PC-3 (cell line): Measurements from ENCODE around the gene TBXT. TPM values are rescaled to one million over a fixed set of nuclear protein-coding genes. Genes with fewer than 3 reads are reported as not detected.

ENCODE experiments used
- ATAC-seq: fragments of 200-7000 bp; cut with Tn5 transposase; 2 replicates; pipeline ENCODE4 v1.9.1; 2020; ENCODE audit warnings: mild to moderate bottlenecking, moderate library complexity
- Bru-seq: library from RNA; stranded (reverse); fragments of 400-500 nt; gene quantifications from one replicate; lab custom pipeline; 2021; lab: Mats Ljungman, UMichigan
- BruChase-seq, 2 experiments: library from RNA; stranded (reverse); fragments of 400-500 nt; gene quantifications; one replicate each; lab custom pipeline; 2021; lab: Mats Ljungman, UMichigan
- BruUV-seq: library from RNA; stranded (reverse); fragments of 400-500 nt; replicated peaks from 2 replicates; lab custom pipeline; 2021; lab: Mats Ljungman, UMichigan
- CTCF ChIA-PET: fragments of 300-600 bp; sonication (Branson Sonifier 250); formaldehyde crosslinking; loops from one replicate; lab custom pipeline; 2022; ENCODE audit warnings: antibody characterized with exemption; lab: Charles Lee
- POLR2A ChIA-PET: fragments of 300-600 bp; sonication (Branson Sonifier 250); formaldehyde crosslinking; loops from one replicate; lab custom pipeline; 2022; ENCODE audit warnings: antibody characterized with exemption; ENCODE audit not compliant: unreplicated experiment; lab: Charles Lee
- DNase-seq: peaks from one replicate; pipeline ENCODE4 v3.0.0-alpha.2; 2015
- H2AFZ ChIP-seq: fragments of 300-600 bp; sonication (generic); 2 replicates; pipeline ENCODE4 v1.6.0; 2016; ENCODE audit warnings: antibody characterized with exemption, low read length
- H3F3A ChIP-seq: fragments of 300-600 bp; sonication (generic); one replicate; pipeline ENCODE4 v1.6.0; 2017; ENCODE audit warnings: antibody characterized with exemption, low read length, control low read depth, mild to moderate bottlenecking; ENCODE audit not compliant: unreplicated experiment
- H3K27ac ChIP-seq: fragments of 300-600 bp; sonication (generic); 2 replicates; pipeline ENCODE4 v1.5.1; 2016; ENCODE audit warnings: mild to moderate bottlenecking, low read length
- H3K27me3 ChIP-seq: fragments of 300-600 bp; sonication (generic); 2 replicates; pipeline ENCODE4 v1.6.1; 2016; ENCODE audit warnings: low read length, mixed read lengths
- H3K36me3 ChIP-seq: fragments of 300-600 bp; sonication (generic); 2 replicates; pipeline ENCODE4 v1.6.1; 2016; ENCODE audit warnings: low read depth, mixed run types, low read length, mixed read lengths
- H3K4me1 ChIP-seq: fragments of 300-600 bp; sonication (generic); 2 replicates; pipeline ENCODE4 v1.5.1; 2016; ENCODE audit warnings: low read length; ENCODE audit not compliant: insufficient read depth
- H3K4me2 ChIP-seq: fragments of 300-600 bp; sonication (generic); 2 replicates; pipeline ENCODE4 v1.6.0; 2016; ENCODE audit warnings: low read length
- H3K4me3 ChIP-seq: fragments of 300-600 bp; sonication (generic); 2 replicates; pipeline ENCODE4 v1.5.1; 2016; ENCODE audit warnings: mild to moderate bottlenecking, low read length, mixed read lengths
- H3K79me2 ChIP-seq: fragments of 300-600 bp; sonication (generic); 2 replicates; pipeline ENCODE4 v1.6.1; 2017; ENCODE audit warnings: low read length, mixed read lengths
- H3K9ac ChIP-seq: fragments of 300-600 bp; sonication (generic); 2 replicates; pipeline ENCODE4 v1.6.0; 2016; ENCODE audit warnings: mild to moderate bottlenecking, low read length
- H3K9me2 ChIP-seq: fragments of 300-600 bp; sonication (generic); replicated peaks from 2 replicates; pipeline ENCODE4 v1.6.1; 2016; ENCODE audit warnings: mixed run types, low read length, mixed read lengths
- H3K9me3 ChIP-seq: fragments of 300-600 bp; sonication (generic); 2 replicates; pipeline ENCODE4 v1.6.1; 2016; ENCODE audit warnings: low read length, mixed read lengths
- H4K20me1 ChIP-seq: fragments of 300-600 bp; sonication (generic); 2 replicates; pipeline ENCODE4 v1.6.1; 2016; ENCODE audit warnings: low read length, mixed read lengths
- EZH2 ChIP-seq: fragments of 300-600 bp; sonication (generic); IDR thresholded peaks from one replicate; pipeline ENCODE4 v1.6.1; 2017; ENCODE audit warnings: antibody characterized with exemption, mild to moderate bottlenecking, low read length; ENCODE audit not compliant: unreplicated experiment
- EZH2phosphoT487 ChIP-seq: fragments of 300-600 bp; sonication (generic); IDR thresholded peaks from 2 replicates; pipeline ENCODE4 v1.6.1; 2018; ENCODE audit warnings: mild to moderate bottlenecking, antibody characterized with exemption, low read length, borderline replicate concordance
- intact Hi-C: fragments of 100-400 bp; cut with micrococcal nuclease; formaldehyde crosslinking; loops from 2 replicates; pipeline ENCODE4 v1.9.0; 2023
- long read RNA-seq: library from polyadenylated mRNA; unstranded; transcript quantifications from one replicate; pipeline ENCODE4 v2.0.0, GENCODE V29; 2021; ENCODE audit not compliant: unreplicated experiment
- total RNA-seq: library from RNA; depleted of rRNA; stranded (reverse); fragments of >200 nt; gene quantifications from 2 replicates; pipeline ENCODE4 v1.2.3, GENCODE V29; 2014; rRNA removed
- TF ChIP-seq, protein P1 (sequence below): fragments of 300-600 bp; sonication (generic); conservative IDR thresholded peaks from 2 replicates; pipeline ENCODE4 v1.5.1; 2017; ENCODE audit warnings: antibody characterized with exemption, low read depth, mild to moderate bottlenecking, low read length

TBXT gene, protein sequence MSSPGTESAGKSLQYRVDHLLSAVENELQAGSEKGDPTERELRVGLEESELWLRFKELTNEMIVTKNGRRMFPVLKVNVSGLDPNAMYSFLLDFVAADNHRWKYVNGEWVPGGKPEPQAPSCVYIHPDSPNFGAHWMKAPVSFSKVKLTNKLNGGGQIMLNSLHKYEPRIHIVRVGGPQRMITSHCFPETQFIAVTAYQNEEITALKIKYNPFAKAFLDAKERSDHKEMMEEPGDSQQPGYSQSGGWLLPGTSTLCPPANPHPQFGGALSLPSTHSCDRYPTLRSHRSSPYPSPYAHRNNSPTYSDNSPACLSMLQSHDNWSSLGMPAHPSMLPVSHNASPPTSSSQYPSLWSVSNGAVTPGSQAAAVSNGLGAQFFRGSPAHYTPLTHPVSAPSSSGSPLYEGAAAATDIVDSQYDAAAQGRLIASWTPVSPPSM
- total RNA-seq (not detected in 2 replicates), Bru-seq, nascent RNA (not detected), BruChase-seq, experiment 1, labeled RNA remaining after a 6-hour chase (not detected), BruChase-seq, experiment 2, labeled RNA remaining after a 2-hour chase (not detected)
- long read RNA-seq: 0 reads

DNA sequence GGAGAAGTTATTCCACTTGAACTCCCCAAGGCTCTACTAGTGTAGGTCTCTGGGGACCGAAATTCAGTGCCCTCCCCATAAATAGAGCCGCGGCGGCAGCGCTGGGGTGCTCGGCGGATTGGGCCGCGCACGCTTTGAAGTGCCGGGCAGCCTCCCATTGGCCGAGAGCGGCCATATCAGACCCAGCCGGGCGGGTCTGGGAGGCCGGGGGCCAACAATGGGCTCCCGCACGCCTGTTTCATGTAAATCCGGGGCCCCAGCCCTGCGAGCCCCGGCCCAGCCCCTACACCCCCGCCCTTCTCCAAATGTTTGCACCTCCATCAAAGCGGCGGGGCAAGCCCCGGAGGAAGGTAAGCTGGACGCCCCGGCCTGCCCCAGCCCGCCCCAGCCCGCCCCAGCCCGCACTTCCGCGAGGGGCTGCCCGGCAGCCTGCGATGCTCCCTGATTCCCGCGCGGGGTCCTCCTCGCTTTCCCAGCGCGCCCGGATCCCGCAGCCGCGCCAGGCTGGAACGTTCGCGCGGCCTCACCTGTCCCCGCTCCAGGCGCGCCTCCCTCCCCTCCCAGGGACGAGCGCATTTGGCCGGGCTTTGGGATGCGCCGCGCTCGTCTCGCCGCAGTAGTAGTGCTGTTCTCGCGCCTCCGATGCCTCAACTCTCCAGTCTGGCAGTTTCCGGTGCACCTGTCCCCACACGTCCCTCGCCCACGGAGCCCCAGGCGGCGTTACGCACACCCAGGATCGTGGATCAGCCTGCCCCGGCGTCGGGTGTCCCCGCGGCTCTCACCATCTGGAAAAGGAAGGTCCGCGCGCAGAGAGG lies at the start of gene TBXT:
Gene TBXT (minus strand): TSS at position 51 of the 815 bp plus-strand sequence. CDS start 260 bp downstream, outside the sequence.
- POLR2A ChIA-PET: no interaction called here
- H3K4me2 ChIP-seq: no peak within 1 kb of the TSS
- H3K4me3 ChIP-seq: no peak within 1 kb of the TSS
- TF ChIP-seq, protein P1, sequence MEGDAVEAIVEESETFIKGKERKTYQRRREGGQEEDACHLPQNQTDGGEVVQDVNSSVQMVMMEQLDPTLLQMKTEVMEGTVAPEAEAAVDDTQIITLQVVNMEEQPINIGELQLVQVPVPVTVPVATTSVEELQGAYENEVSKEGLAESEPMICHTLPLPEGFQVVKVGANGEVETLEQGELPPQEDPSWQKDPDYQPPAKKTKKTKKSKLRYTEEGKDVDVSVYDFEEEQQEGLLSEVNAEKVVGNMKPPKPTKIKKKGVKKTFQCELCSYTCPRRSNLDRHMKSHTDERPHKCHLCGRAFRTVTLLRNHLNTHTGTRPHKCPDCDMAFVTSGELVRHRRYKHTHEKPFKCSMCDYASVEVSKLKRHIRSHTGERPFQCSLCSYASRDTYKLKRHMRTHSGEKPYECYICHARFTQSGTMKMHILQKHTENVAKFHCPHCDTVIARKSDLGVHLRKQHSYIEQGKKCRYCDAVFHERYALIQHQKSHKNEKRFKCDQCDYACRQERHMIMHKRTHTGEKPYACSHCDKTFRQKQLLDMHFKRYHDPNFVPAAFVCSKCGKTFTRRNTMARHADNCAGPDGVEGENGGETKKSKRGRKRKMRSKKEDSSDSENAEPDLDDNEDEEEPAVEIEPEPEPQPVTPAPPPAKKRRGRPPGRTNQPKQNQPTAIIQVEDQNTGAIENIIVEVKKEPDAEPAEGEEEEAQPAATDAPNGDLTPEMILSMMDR: no peak
- no peak for TF ChIP-seq EZH2
- TF ChIP-seq EZH2phosphoT487: no peak
- H3K36me3 ChIP-seq: no peaks in the 10 kb centered on the region
- DNase-seq (no peak), ATAC-seq (no peak)
- H4K20me1 ChIP-seq: no peaks in the 10 kb centered on the region
- no peak within 1 kb of the TSS for H2AFZ ChIP-seq
- no TSS peak for BruUV-seq
- H3K79me2 ChIP-seq: no peaks in the 10 kb centered on the region
- H3F3A ChIP-seq: no peaks in the 10 kb centered on the region
- H3K9me2 ChIP-seq: no peaks in the 10 kb centered on the region
- H3K9me3 ChIP-seq: no peaks in the 10 kb centered on the region
- intact Hi-C loops: no loop called here
- H3K9ac ChIP-seq: no peak within 1 kb of the TSS
- CTCF ChIA-PET: no interaction called here
- peaks cover 53% of the 10 kb centered on the region for H3K27me3 ChIP-seq
- no peak within 1 kb of the TSS for H3K27ac ChIP-seq
- no peaks in the 10 kb centered on the region for H3K4me1 ChIP-seq

DNA sequence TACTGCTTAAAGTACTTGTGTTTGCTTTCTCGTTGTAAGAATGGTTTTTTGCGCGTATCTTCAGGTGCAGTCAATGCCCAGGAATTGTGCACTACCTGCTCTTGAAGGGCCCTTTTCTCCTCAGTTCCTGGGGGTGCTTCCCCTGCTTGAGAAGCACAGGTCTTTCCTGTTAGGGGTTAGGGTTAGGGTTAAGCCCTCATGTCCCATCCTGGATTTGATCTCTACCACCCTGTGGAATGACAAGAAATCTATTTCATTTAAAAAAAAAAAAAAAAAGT lies 39.6 kb upstream of the TBXT start:
- Histone ChIP-seq H2AFZ (no peak overlapping the region), H3K4me3 (no peak overlapping the region), H3K79me2 (no peaks in the 10 kb centered on the region), H3K9me3 (no peaks in the 10 kb centered on the region), H3K4me1 (no peaks in the 10 kb centered on the region), H3K27me3 (peaks cover 37% of the 10 kb centered on the region), H4K20me1 (no peaks in the 10 kb centered on the region), H3F3A (no peaks in the 10 kb centered on the region), H3K9me2 (no peaks in the 10 kb centered on the region), H3K27ac (no peak overlapping the region), H3K36me3 (no peaks in the 10 kb centered on the region), H3K4me2 (no peak overlapping the region), H3K9ac (no peak overlapping the region)
- DNase-seq: no peak
- no peak for TF ChIP-seq EZH2phosphoT487
- no peak for TF ChIP-seq EZH2
- TF ChIP-seq, protein P1: no peak
- ChIA-PET POLR2A (no interaction called here), CTCF (no interaction called here)
- no TSS peak for BruUV-seq
- intact Hi-C loops: no loop called here
- no peak for ATAC-seq
